Cardiac ventricle fibroblast (primary cell): Measurements from ENCODE around the gene ZNF76. TPM values are rescaled to one million over a fixed set of nuclear protein-coding genes. Genes with fewer than 3 reads are reported as not detected.

ENCODE experiments used
- total RNA-seq: library from RNA; depleted of rRNA; stranded (reverse); fragments of >200 nt; gene quantifications from 2 replicates; pipeline ENCODE4 v1.2.3, GENCODE V29; 2015

The ZNF76 gene
- 10.6 and 18.8 TPM in 2 replicates for total RNA-seq

GRCh38 chr6:35259194-35259947 is at the start of gene ZNF76:
Gene ZNF76 (plus strand): TSS chr6:35259735. CDS start chr6:35281152, 21,417 bp downstream.

GRCh38 chr6:35213824-35214756 is 45.4 kb upstream of the ZNF76 start, which contains the start of gene SCUBE3:
Gene SCUBE3 (plus strand): TSS chr6:35213956. CDS start chr6:35214419, 463 bp downstream.

GRCh38 chr6:35297601-35298481 is 38.3 kb downstream of the ZNF76 start, which contains the start of gene DEF6:
Gene DEF6 (plus strand): TSS chr6:35297818. CDS start chr6:35297857, 39 bp downstream.

GRCh38 chr6:35342258-35343091 is 82.9 kb downstream of the ZNF76 start, which contains the start of gene PPARD:
Gene PPARD (plus strand): TSS chr6:35342558. CDS start chr6:35411088, 68,530 bp downstream.

Other genes with a start within 250 kb of the ZNF76 start
- gene TCP11, start 118.4 kb upstream of the ZNF76 start, total RNA-seq = 0.39 TPM in 1 of 2 replicates, not detected in the other
- gene SCUBE3, start 45.8 kb upstream of the ZNF76 start, total RNA-seq = 2.1 and 2.9 TPM in 2 replicates
- 0.44 and 0.50 TPM in 2 replicates for gene DEF6, start 38.1 kb downstream of the ZNF76 start, total RNA-seq
- gene PPARD, start 82.8 kb downstream of the ZNF76 start, total RNA-seq = 9.9 and 13.0 TPM in 2 replicates
- 2.3 and 3.1 TPM in 2 replicates for gene FANCE, start 192.6 kb downstream of the ZNF76 start, total RNA-seq
- gene RPL10A, start 208.7 kb downstream of the ZNF76 start, total RNA-seq = 1,533 and 1,722 TPM in 2 replicates
- 11.6 and 12.7 TPM in 2 replicates for gene TEAD3, start 237.3 kb downstream of the ZNF76 start, total RNA-seq